GM18502 (cell line): ENCODE measurements around the gene ARRB1.
"Not testable (repeated sequence)": the region's sequence is repeated elsewhere in the genome, so short reads cannot be mapped to it uniquely, and the experiment has no call there.

Experiments
- ATAC-seq: cut with Tn5 transposase; IDR thresholded peaks from one replicate; pipeline ENCODE4 v1.9.1; 2021; ENCODE audit warnings: mild to moderate bottlenecking; ENCODE audit not compliant: unreplicated experiment, poor library complexity

The ARRB1 gene

DNA sequence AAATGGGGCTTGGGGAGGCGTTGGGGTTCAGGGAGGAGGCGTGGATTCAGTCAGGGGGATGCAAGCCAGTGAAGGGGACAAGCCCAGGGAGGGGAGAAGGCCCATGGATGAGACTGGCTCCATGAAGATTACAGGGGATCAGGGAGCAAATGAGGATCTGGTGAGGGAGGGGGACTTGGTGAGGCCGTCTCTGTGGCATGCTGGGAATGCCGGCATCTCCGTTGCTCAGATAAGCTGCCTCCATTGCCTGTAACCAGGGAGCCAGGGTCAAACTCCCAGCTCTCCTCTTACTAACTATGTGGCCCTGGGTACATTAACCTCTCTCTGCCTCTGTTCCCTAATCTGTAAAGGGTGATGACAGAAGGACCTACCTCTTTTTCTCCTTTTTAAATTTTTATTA lies 72.2 kb downstream of the ARRB1 start:
- ATAC-seq = no peak

DNA sequence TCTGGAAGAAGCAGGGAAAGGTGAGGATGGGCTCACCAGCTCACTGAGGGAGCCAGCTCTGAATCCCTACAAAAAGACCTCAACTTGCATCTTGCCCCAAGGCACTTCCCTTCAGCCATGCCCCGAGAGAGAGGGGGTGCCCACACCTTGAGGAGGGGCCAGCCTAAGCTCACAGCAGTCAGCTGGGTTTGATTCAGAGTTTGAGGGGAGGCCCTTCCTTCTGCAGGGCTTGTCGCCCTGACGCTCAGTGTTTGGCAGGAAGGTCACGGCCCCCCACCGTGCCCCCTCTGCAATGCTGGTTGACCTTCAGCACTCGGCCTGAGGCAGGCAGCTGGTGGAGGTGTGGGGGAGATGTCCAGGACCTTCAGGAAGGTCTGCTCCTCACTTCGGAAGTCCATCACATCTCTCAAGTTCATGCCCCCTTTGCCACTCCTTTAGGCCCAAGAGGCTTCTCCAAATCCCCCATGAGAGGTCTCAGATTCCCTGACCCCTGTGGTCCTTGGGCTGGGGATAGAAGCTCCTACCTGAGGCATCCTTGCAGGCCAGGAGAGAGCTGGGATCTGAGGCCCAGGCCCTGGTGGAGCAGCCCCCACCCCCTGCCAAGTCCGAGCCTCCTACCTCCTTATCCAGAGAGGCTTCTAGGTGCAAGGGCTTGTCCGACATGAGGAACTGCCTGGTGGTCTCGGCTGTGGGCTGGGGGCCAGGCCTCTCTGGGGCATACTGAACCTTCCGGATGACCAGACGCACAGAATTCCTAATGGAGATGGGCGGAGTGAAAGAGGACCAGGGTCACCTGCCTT lies 73.3 kb downstream of the ARRB1 start:
- ATAC-seq = no peak

DNA sequence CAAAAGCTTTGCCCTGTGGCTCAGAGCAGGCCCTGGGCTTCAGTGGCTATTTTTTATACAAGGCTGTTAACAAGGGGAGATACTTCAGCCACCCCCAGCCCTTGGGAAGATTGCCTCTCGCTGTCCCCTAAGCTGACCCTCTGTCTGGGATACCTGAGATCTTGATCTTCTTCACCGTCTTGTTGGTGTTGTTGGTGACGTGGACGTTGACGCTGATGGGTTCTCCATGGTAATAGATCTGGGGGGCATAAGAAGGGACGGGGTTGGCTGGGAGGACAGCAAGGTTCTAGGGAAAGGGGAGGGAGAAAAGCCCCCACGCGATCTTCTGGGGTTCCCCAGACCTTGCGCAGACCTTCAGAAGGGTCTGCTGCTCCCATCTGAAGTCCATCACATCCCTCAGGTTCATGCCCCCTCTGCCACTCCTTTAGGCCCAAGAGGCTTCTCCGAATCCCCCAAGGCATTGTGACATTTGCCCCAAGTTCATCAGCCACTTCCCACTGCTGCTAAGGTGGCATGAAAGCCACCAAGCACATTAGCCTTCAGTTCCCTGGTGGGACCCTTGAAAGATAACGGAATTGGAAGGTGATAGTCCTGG lies 74.2 kb downstream of the ARRB1 start:
- no peak for ATAC-seq

DNA sequence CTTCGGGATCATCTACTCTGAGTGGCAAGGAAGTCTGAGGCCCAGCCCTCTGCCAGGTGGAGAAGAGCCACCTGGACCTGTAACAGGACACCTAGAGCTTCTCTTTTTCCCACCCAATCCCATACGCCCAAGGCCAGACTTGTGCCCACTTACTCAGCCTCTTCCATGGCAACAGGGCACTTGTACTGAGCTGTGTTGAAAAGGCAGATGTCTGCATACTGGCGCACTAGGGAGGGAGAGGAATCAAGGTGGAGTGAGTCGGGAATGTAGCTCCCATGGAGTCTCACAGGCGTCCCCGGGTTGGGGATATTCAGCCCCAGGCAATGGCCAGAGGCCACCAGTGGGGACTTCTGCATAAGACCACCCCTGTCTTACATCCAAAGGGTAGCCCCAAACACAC lies 74.8 kb downstream of the ARRB1 start:
- ATAC-seq = no peak

DNA sequence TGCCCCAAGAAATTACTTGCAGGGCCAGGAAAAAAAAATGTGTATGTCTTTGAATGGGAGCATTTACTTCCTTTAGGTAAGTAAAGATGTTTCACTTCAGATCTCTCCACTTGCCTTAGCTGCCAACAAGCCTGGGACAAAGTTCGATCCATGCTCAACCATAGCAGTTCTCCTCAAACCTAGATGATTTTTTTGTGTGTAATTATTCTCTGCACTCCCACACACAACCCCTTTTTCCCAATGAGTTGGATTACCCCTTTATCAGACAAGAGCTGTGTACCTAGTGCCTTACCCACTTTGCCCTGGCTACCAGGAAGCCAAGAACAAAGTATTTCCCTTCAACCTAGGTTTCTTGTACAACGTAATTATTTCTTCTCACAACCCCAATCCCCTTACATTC lies 75.3 kb downstream of the ARRB1 start:
- no peak for ATAC-seq

DNA sequence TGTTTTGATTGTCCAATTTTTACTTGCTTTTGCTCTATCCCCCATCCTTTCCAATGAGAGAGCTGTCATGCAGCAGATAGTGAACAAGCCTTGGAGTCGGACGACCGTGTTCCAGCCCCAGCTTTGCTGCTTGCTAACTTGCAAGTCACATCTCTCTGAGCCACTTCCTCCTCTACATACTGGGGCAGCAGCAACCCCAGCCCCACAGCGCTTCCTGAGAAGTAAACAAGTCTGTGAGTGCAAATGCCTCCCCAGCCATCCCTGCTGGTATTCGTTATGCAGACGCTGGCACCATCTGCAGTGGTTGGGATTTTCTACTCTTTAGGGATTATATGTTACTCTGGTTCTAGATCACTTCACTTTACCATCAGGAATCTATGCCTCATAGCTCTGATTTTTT lies 75.9 kb downstream of the ARRB1 start:
- ATAC-seq = no peak

DNA sequence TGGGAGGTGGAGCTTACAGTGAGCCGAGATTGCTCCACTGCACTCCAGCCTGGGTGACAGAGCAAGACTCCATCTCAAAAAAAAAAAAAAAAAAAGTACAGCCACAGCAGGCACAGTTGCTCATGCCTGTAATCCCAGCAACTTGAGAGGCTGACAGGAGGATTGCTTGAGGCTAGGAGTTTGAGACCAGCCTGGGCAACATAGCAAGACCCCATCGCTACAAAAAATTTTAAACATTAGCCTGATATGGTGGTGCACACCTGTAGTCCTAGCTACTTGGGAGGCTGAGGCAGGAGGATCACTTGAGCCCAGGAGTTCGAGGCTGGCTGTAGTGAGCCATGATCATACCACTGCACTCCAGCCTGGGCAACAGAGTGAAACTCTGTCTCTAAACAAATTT lies 76.7 kb downstream of the ARRB1 start:
- ATAC-seq = not testable (repeated sequence)

DNA sequence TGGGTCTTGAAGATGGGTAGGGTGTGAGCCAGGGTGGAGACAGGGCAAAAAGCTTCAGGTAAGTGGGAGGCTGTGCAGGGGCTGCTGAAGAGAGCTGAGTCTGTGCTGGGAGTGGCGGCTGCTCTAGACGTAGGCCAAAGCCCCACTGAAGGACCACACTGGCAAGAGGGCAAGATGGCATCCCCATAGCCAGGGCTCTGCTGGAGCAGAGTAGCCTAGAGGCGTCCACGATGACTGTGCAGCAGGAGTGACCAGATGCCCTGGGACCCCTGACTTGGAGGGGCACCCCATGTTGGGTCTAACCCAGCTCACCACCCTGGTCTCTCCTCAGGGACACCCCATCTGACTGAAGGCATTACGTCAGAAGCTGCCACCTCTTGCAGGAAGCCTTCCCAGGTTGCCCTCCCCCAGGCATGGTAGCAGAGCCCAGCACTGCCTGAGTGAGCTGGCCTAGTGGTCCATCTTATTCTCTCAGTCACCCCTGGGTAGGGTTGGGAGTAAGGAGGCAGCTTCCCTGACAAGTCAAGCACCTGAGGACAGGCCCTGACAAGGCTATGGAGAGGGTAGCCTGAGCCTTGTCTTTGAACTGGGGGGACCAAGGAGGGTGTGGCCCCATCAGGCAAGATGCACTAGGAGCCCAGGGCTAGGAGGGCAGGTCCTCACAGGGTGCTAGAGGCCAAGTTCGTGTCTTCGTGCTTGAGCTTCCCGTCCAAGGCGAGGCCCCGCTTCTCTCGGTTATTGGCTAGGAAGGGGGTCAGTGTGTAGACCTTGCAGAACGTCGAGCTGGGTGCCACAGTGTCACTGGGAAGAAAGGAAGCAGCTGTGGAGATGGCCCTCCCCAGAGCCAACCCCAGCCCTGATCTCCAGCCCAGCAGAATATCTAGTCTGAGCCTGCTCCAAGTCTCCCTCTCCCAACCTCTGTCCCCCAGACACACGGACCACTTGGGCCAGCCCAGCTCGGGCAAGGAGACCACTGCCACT lies 77.8 kb downstream of the ARRB1 start:
- ATAC-seq = no peak

DNA sequence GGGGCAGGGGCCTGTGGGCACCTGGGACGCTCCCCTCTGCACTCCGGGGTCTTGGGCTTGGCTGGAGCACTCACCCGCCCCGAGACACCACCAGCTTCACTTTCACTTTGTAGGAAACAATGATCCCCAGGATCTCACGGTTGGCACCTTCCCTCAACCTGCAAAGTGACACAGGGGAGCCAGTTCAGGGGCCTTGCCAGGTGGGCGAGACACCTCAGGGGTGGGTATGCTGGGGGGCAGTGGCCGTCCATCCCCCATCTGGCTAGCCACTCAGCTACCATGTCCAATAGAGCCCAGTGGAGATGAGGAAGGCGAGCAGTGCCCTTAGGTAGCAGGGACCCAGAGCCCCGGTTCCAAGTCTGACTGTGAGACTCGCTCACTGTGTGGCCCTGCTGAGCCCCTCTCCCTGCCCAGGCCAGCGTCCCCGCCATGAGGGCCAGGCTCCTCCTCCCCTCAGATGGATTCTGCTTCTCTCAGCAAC lies 78.6 kb downstream of the ARRB1 start:
- no peak for ATAC-seq

DNA sequence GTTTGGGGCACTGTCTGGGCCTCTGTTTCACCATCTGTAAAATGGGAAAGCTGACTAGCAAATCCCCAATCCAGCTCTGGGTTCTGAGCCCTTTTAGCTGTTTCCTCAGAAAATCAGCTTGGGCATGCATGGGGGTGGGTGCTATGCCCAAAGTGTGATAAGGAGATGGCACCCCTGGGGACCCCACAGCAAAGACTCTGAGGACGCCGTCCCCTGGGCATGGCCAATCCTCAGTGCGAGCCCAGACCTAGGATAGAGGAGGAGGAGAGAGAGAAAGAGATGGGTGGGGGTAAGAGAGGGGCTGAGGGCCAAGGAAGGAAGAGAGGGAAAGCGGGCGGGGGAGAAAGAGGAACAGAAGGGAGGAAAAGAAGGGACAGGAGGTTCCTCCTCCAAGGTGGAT lies 79.1 kb downstream of the ARRB1 start:
- no peak for ATAC-seq

DNA sequence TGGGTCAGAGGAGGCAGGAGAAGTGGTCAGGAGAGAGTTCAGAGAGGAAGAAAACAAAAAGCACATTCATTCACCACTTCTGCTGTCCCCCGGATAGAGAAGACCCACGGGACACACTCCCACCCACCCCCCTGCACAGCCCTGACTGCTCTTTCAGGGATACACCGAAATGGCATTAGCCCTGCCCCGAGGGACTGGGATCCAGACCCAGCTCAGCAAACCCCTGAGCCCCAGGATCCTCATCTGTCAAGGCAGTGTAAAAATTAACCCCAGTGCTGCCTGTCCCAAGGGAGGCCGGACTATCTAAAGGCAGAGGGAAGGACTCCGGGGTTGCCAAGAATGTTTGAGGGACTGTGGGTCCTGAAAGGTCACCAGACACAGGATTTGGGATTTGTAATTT lies 79.7 kb downstream of the ARRB1 start:
- no peak for ATAC-seq

DNA sequence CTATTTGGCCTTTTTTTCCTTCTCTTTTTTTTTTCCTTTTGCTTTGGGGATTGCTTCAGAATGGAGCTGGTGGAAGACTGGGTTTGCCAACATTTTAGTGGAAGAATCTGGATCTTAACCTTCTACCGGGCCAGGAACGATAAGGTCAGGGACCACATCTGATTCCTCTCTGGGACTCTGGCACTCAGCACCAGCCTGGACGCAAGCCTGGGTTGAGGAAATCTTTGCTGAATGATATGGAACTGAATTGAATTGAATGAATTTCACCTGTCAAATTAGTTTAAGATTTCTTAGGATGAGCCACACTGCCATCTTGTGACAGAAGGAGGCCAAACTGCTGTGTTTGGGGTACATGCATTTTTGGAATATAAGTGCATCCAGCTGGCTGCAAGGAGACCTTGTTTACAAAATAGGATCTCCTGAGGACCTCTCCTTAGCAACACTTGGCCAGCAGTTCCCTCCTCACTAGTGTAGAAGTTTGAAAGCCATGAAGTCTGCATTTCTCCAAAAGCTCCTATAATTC lies 80.5 kb downstream of the ARRB1 start:
- no peak for ATAC-seq

DNA sequence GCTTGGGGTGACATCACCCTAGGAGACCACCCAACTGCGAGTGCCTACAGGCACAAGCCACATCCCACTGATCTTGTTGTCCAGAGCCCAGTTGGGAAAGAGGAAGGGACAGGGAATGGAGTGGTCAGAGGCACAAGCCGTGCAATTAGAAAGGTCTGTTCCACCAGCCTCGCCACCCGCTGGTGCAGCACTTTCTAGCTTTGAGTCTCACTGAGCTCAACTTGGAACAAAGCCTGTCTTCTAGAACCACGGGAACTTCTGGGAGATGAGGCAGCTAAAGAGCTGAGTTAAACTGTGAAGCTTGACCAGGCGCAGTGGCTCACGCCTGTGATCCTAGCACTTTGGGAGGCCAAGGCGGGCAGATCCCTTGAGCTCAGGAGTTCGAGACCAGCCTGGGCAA lies 81.6 kb downstream of the ARRB1 start:
- no peak for ATAC-seq

DNA sequence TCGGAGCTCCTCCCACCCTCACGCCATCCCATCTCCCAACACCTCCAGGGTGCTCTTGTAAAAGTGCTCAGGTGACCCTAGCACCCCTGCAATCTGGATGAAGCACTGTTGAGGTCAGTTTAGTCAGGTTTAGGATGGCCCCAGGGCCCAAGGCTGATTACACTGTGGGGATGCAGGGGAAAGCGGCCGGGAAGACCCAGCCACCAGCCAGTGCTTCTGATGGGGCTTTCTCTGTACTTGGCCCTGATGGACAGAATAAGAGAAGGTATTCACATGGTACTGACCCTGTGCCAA lies 82.1 kb downstream of the ARRB1 start:
- no peak for ATAC-seq

DNA sequence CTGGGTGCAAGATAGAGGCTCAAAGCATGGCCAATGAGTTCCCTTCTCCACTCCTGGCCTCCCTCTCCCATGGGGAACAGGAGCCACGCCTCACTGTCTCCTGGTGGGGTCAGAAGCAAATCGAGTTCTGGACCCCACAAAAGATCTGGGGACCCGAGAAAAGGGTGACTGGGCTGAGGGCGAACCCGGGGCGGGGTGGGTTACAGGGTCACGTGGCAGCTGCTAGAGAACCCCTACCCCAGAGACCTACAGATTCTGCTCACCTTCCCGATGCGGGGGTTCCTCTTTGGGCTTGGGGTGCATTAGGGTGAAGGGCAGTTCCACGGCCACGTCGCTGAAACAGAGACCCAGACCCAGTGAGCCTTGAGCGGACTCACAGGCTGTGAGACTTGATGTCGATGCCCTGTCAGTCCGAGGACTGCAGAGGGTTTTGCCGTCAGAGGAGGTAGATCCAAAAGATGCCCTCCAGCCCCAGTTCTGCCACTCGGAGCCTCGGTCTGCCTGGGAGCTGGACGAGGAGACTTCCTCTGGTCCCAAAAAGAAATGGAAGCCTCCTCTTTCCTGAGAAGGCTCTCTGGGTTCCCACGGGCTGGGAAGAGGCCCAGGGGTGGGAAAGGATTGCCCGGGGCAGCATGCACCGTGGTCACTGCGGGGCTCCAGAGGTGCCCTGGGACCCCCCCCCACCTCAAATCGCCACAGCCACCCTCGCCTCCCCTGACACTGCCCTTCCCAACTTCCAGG lies 82.7 kb downstream of the ARRB1 start:
- ATAC-seq = no peak

DNA sequence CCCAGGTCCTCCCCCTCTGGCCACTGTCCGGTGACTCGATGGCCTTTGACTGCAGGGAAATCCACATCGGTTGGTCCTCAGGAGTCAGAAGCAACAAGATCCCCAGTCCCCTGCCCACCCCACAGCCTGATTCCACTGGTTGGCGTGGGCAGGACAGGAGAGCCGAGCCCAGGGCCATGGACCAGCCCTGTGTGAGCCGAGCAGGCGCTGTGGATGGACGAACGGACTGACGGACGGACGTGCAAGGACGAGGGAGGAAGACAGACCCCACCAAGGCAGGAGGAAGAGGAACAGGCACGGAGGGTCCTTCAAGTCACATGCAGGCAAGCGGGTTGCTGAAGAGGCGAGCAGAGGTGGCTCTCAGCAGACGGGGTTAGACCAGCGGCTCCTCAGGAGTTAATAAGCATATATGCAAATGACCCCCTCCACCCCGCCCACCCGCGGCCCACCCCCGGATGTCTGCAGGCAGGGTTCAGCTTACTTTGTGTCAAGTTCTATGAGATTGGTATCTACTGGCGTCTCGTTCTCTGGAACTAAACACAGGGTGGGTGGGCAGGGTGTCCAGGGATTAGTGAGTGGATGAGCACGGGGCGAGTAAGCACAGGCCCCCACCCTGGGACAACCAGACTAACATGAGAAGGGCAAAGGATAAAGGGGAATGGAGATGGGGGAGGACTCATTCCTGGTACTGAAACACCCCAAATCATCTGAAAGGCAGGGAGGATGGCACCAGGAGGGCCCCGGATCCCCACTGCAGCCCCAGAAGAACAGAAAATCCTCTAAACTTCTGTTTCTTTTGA lies 84.1 kb downstream of the ARRB1 start:
- ATAC-seq = no peak

DNA sequence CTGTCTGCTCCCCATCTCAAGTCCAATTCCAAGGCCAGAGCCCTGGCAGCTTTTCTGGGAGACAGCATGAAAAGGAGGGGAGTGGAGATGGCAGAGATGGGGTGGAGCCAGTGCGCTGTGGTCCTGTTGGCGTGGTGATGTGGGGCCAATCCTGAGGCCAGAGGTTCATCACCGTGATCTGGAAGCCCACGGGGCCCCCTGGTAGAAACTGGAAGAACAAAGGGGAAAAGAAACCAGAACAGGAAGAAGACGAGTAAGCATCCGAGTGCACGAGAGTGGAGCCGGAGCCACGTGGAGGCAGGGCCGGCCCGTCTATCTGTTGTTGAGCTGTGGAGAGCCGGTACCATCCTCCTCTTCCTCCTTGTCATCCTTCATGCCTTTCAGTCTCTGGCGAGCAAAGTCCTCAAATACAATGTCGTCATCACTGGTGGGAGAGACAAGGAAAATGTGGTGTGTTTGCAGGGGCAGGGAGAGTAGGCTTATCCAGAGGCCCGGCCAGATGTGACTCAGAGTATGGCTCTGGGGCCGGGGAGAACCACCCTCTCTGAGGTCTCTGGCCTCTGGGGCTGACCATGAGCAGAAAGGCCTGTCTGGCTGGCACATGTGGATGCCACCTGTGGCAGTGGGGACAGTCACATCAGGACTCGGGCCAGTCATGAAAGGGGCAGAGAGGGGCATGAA lies 85.5 kb downstream of the ARRB1 start:
- ATAC-seq = no peak

DNA sequence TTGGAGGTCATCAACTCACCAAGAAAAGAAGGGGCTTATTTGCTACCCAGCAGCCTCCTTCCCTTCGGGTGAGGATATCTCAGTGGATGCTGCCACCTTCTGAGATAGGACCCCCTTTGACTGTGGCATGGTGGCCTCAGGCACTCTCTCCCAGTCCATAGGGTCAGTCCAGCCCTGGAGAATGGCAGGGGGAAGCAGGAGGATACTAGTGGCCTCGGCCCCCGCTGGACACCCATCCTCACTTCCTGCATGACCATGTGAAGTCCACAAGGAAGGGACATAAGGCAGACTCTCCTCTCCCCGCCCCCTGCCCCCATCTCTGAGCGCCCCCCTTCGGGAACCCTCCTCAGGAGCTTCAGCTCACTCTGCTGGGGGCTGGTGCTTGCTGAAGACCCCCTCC lies 86.5 kb downstream of the ARRB1 start:
- no peak for ATAC-seq

DNA sequence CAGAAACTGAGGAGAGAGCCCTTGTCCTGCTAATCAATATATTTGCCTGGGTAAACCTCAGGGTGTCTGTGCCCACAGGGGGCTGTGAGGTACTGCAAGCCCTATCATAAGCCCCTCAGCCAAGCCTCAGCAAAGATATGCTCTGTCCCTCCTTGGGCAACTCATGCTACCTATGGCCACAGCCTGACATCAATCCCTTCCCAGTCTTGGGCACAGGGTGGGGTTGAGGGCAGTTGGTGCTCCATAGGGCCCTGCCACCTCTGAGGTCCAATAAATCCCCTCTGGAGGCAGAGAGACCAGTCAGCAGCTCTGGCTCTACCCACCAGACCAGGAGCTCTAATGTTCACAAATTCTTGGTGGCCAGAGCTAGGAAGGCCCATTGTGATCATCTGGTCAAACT lies 87.1 kb downstream of the ARRB1 start:
- no peak for ATAC-seq
